Measurements from ENCODE around the gene VAV1.

The VAV1 gene

GRCh38 chr19:6894313-6894712 is 121.8 kb downstream of the VAV1 start:
- DNase-seq (ENCODE audit: low read depth), result no peak

DNA sequence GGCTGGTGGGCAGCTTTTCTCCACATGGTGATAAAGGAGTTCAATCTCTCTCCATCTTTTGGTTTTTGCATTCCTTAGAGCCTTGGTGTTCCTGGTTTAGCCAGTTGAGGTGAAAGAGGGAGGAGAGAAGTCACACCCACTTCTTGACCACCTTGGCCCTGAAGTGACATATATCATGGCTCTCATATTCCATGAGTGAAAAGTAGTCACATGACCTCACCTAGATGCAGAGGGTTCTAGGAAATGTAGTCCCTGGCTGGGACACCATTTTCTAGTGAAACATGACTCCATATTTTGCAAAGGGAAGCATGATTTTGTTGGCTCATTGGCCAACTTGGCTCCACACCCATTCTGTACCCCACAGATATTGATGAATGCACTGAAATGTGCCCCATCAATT is 130.9 kb downstream of the VAV1 start:
- DNase-seq (ENCODE audit: low read depth), result no peak

DNA sequence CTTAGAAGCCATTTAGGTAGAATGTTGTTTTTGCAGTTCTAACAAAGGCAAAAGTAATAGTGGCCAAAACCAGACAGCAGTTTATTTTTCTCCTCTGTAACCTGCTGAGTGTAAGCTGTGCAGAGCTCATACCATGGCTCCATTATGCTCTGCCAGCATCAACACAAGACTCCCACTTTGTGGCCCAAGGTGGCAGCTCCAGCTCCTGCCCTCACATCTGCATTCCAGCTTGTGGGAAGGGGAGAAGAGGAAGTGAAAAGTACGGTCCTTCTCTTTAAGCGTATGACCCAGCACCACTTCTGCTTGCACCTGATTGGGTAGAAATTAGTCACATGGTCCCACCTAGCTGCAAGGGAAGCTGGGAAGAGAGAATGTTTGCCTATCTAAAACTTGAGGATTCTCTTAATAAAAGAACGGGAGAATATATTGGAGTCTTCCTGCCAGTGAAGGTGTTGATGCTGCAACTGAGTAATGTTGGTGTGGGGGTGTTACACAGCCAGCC is 134.1 kb downstream of the VAV1 start:
- DNase-seq (ENCODE audit: low read depth), result no peak
